Activated naive CD4-positive, alpha-beta T cell treated with anti-CD3 and anti-CD28 coated beads, Interleukin-2, amount 10 ng/mL, durations not matched to agents 7 days and 5 days (primary cell): ENCODE results near the gene DNAJC21.
"Not testable (repeated sequence)": the region's sequence is repeated elsewhere in the genome, so short reads cannot be mapped to it uniquely, and the experiment has no call there.

Source experiments
- CTCF ChIA-PET: fragments of 350-600 bp; sonication (Branson Sonifier 250); formaldehyde crosslinking; loops from one replicate; lab custom pipeline; 2021; ENCODE audit warnings: antibody characterized with exemption; lab: Charles Lee
- DNase-seq: peaks from one replicate; pipeline ENCODE4 v3.0.0-alpha.2; 2020
- H3K27ac Mint-ChIP-seq: one replicate; pipeline ENCODE4 v1.8.0; 2021; ENCODE audit warnings: mild to moderate bottlenecking, moderate library complexity, mixed read lengths
- H3K27me3 Mint-ChIP-seq: one replicate; pipeline ENCODE4 v1.8.0; 2021; ENCODE audit warnings: mild to moderate bottlenecking, mixed read lengths
- H3K36me3 Mint-ChIP-seq: one replicate; pipeline ENCODE4 v1.8.0; 2021; ENCODE audit warnings: mixed read lengths
- H3K4me1 Mint-ChIP-seq: one replicate; pipeline ENCODE4 v1.8.0; 2021; ENCODE audit warnings: mixed read lengths
- H3K4me3 Mint-ChIP-seq: one replicate; pipeline ENCODE4 v1.8.0; 2021; ENCODE audit warnings: mild to moderate bottlenecking, moderate library complexity, mixed read lengths
- H3K9me3 Mint-ChIP-seq: one replicate; pipeline ENCODE4 v1.8.0; 2021; ENCODE audit warnings: mixed read lengths

Gene DNAJC21

GRCh38 chr5:34929720-34930461 is 532 bp downstream of the DNAJC21 start:
- peak; percentile 90 for DNase-seq
- Mint-ChIP-seq H3K27ac (peak overlapping the region; percentile 97), H3K9me3 (no peaks in the 10 kb centered on the region), H3K4me3 (peak overlapping the region; percentile 98), H3K4me1 (peaks cover 35% of the 10 kb centered on the region), H3K36me3 (peaks cover 22% of the 10 kb centered on the region), H3K27me3 (no peaks in the 10 kb centered on the region)
- CTCF ChIA-PET, result interaction anchor here (0.6 to 1.8 kb wide), 6 partner anchors 9 to 31 kb away, joined by 3 to 6 read pairs (median 4); partner anchors contain the start of genes BRIX1 and RAD1

- H3K27ac Mint-ChIP-seq, result peak overlapping the region; percentile 97
- H3K4me3 Mint-ChIP-seq, result peak overlapping the region; percentile 98
- DNase-seq, result no peak
- peaks cover 33% of the 10 kb centered on the region for H3K4me1 Mint-ChIP-seq
- H3K36me3 Mint-ChIP-seq, result peaks cover 24% of the 10 kb centered on the region
- H3K27me3 Mint-ChIP-seq, result no peaks in the 10 kb centered on the region
- CTCF ChIA-PET, result interaction anchor here (0.6 to 1.8 kb wide), 6 partner anchors 8 to 32 kb away, joined by 3 to 6 read pairs (median 4); partner anchors contain the start of genes BRIX1 and RAD1
- H3K9me3 Mint-ChIP-seq, result no peaks in the 10 kb centered on the region
Measured at GRCh38 chr5:34930462-34930844, 1.1 kb downstream of the DNAJC21 start.

- peaks cover 33% of the 10 kb centered on the region for H3K4me1 Mint-ChIP-seq
- no peaks in the 10 kb centered on the region for H3K27me3 Mint-ChIP-seq
- H3K4me3 Mint-ChIP-seq, result peak overlapping the region; percentile 98
- H3K36me3 Mint-ChIP-seq, result peaks cover 21% of the 10 kb centered on the region
- DNase-seq, result no peak
- CTCF ChIA-PET, result interaction anchor here (0.9 to 1.8 kb wide), 4 partner anchors 8 to 32 kb away, joined by 3 to 6 read pairs (median 4); partner anchors contain the start of genes BRIX1 and RAD1
- H3K27ac Mint-ChIP-seq, result peak overlapping the region; percentile 97
- H3K9me3 Mint-ChIP-seq, result no peaks in the 10 kb centered on the region
Measured at GRCh38 chr5:34930870-34931269, 1.5 kb downstream of the DNAJC21 start.

- Mint-ChIP-seq H3K9me3 (no peaks in the 10 kb centered on the region), H3K4me1 (peaks cover 33% of the 10 kb centered on the region), H3K36me3 (peaks cover 27% of the 10 kb centered on the region), H3K4me3 (no peak overlapping the region), H3K27me3 (no peaks in the 10 kb centered on the region), H3K27ac (no peak overlapping the region)
- CTCF ChIA-PET, result no interaction called here
- no peak for DNase-seq
Measured at GRCh38 chr5:34932947-34933346, 3.6 kb downstream of the DNAJC21 start.

GRCh38 chr5:34941936-34942335 is 12.6 kb downstream of the DNAJC21 start:
- Mint-ChIP-seq H3K4me3 (no peak overlapping the region), H3K36me3 (peaks cover 39% of the 10 kb centered on the region), H3K27ac (peak overlapping the region; percentile 46), H3K27me3 (no peaks in the 10 kb centered on the region), H3K9me3 (no peaks in the 10 kb centered on the region), H3K4me1 (no peaks in the 10 kb centered on the region)
- CTCF ChIA-PET, result interaction anchor here (0.9 kb wide), 1 partner anchor 17 kb away, joined by 3 read pairs; no protein-coding TSS in a partner anchor
- DNase-seq, result no peak

- Mint-ChIP-seq H3K4me1 (no peaks in the 10 kb centered on the region), H3K27ac (no peak overlapping the region), H3K27me3 (no peaks in the 10 kb centered on the region), H3K36me3 (peaks cover 40% of the 10 kb centered on the region), H3K4me3 (no peak overlapping the region), H3K9me3 (no peaks in the 10 kb centered on the region)
- DNase-seq, result no peak
- CTCF ChIA-PET, result no interaction called here
Measured at GRCh38 chr5:34944044-34944443, 14.7 kb downstream of the DNAJC21 start.

- no peak overlapping the region for H3K27ac Mint-ChIP-seq
- DNase-seq, result no peak
- no peaks in the 10 kb centered on the region for H3K27me3 Mint-ChIP-seq
- no peaks in the 10 kb centered on the region for H3K4me1 Mint-ChIP-seq
- CTCF ChIA-PET, result no interaction called here
- peaks cover 44% of the 10 kb centered on the region for H3K36me3 Mint-ChIP-seq
- no peaks in the 10 kb centered on the region for H3K9me3 Mint-ChIP-seq
- H3K4me3 Mint-ChIP-seq, result no peak overlapping the region
Measured at GRCh38 chr5:34944460-34945047, 15.2 kb downstream of the DNAJC21 start.

DNA sequence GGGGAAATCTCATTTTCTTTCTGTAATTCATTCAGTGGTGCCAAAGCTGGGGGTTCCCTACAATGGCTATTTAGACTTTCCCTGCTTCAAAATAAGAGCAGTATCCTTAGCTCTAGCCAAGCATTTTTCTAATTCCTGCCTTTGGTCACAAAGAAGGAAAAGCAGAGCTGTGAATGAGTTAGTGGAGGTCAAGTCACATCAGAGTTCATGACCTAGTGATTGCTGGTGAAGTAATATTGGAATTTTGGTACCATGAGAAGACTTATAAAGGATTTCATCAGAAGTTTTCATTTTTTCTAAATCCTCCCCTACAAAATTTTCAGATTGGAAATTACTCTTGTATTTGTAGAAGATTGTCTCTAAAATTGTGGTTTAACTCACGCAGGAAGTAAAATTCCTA is 28.0 kb downstream of the DNAJC21 start:
- no peak for DNase-seq
- CTCF ChIA-PET, result interaction anchor here (1.3 to 3.9 kb wide), 3 partner anchors 19 to 45 kb away, joined by 3 to 27 read pairs (median 5); partner anchors contain the start of gene DNAJC21
- Mint-ChIP-seq H3K27ac (no peak overlapping the region), H3K9me3 (no peaks in the 10 kb centered on the region), H3K4me3 (no peak overlapping the region), H3K4me1 (peaks cover 26% of the 10 kb centered on the region), H3K27me3 (no peaks in the 10 kb centered on the region), H3K36me3 (peaks cover 19% of the 10 kb centered on the region)

DNA sequence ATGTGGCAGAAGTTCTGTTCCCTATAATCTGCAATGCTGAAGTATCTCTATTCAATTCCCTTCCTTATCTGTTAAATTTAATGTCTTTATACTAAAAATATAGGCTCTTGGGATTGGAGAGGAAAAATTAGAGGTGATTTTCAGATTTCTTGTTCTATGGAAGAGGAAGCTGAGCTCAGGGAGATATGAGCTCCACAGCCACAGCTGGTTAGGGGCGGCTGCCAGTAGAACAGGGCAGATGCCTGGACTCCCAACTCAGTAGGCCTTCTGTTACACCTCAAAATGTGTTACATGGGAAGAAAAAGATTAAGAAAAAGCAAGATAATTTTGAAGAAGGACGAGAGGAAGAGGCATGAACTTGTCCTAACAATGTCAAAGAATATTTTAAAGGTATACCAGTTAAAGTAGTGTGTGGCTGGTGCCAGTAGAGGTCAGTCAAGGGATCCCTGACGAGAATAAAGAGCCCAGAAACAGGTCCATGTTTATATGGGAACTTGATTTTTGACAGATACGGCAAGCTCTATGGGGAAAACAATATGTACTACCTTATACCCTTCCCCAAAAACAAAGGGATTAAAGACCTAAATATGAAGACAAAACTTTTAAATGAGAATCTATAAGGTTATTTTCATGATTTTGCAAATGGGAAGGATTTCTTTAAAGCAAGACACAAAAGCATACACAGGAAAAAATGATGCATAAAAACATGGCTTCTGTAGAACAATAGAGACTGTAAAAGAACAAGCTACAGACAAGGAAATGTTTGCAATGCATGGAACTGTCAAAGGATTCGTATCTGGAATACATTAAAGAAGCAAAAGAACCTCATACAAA is 28.7 kb downstream of the DNAJC21 start:
- no peak overlapping the region for H3K4me3 Mint-ChIP-seq
- H3K36me3 Mint-ChIP-seq, result peaks cover 17% of the 10 kb centered on the region
- peaks cover 26% of the 10 kb centered on the region for H3K4me1 Mint-ChIP-seq
- no peak overlapping the region for H3K27ac Mint-ChIP-seq
- DNase-seq, result no peak
- CTCF ChIA-PET, result interaction anchor here (0.7 to 3.9 kb wide), 5 partner anchors 20 to 411 kb away, joined by 3 to 27 read pairs (median 3); partner anchors contain the start of gene DNAJC21
- no peaks in the 10 kb centered on the region for H3K27me3 Mint-ChIP-seq
- H3K9me3 Mint-ChIP-seq, result no peaks in the 10 kb centered on the region

GRCh38 chr5:34959323-34959722 is 30.0 kb downstream of the DNAJC21 start:
- H3K9me3 Mint-ChIP-seq, result no peaks in the 10 kb centered on the region
- H3K27ac Mint-ChIP-seq, result peak overlapping the region; percentile 1
- CTCF ChIA-PET, result interaction anchor here (0.6 to 3.9 kb wide), 4 partner anchors 18 to 436 kb away, joined by 3 to 27 read pairs (median 4); no protein-coding TSS in a partner anchor
- peaks cover 26% of the 10 kb centered on the region for H3K4me1 Mint-ChIP-seq
- no peak for DNase-seq
- no peaks in the 10 kb centered on the region for H3K27me3 Mint-ChIP-seq
- H3K36me3 Mint-ChIP-seq, result peaks cover 15% of the 10 kb centered on the region
- no peak overlapping the region for H3K4me3 Mint-ChIP-seq

DNA sequence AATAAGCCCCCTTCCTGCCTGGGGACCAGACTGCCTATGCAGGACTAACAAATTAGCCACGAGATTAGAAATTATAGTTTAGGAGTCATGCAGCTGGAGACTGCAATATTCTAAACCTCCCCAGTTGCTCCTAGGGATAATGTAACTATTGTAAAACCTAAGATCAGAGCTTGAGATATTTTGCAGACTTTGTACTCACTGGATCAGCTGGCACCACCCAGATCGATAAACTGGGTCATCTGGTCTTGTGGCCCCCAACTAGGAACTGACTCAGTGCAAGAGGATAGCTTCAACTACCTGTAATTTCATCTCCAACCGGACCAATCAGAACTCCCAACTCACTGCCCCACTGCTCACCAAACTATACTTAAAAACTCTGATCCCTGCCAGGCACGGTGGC is 38.2 kb downstream of the DNAJC21 start:
- Mint-ChIP-seq H3K36me3 (peaks cover 9% of the 10 kb centered on the region), H3K27me3 (no peaks in the 10 kb centered on the region), H3K4me1 (no peaks in the 10 kb centered on the region), H3K4me3 (no peak overlapping the region), H3K9me3 (peaks cover 14% of the 10 kb centered on the region), H3K27ac (no peak overlapping the region)
- DNase-seq, result no peak
- CTCF ChIA-PET, result interaction anchor here (1.0 kb wide), 1 partner anchor 36 kb away, joined by 3 read pairs; no protein-coding TSS in a partner anchor

GRCh38 chr5:34968258-34968657 is 38.9 kb downstream of the DNAJC21 start:
- CTCF ChIA-PET, result interaction anchor here (1.0 kb wide), 1 partner anchor 36 kb away, joined by 3 read pairs; no protein-coding TSS in a partner anchor
- Mint-ChIP-seq H3K4me3 (no peak overlapping the region), H3K9me3 (peaks cover 14% of the 10 kb centered on the region), H3K4me1 (no peaks in the 10 kb centered on the region), H3K36me3 (peaks cover 9% of the 10 kb centered on the region), H3K27me3 (no peaks in the 10 kb centered on the region), H3K27ac (no peak overlapping the region)
- no peak for DNase-seq

GRCh38 chr5:34970552-34970951 is 41.2 kb downstream of the DNAJC21 start:
- no peaks in the 10 kb centered on the region for H3K4me1 Mint-ChIP-seq
- CTCF ChIA-PET, result no interaction called here
- H3K4me3 Mint-ChIP-seq, result no peak overlapping the region
- H3K36me3 Mint-ChIP-seq, result peaks cover 6% of the 10 kb centered on the region
- H3K27me3 Mint-ChIP-seq, result no peaks in the 10 kb centered on the region
- DNase-seq, result no peak
- peaks cover 8% of the 10 kb centered on the region for H3K9me3 Mint-ChIP-seq
- no peak overlapping the region for H3K27ac Mint-ChIP-seq

- H3K4me3 Mint-ChIP-seq, H3K9me3 Mint-ChIP-seq, CTCF ChIA-PET, H3K27me3 Mint-ChIP-seq, H3K4me1 Mint-ChIP-seq, DNase-seq, H3K36me3 Mint-ChIP-seq, H3K27ac Mint-ChIP-seq: not testable (repeated sequence)
Measured at GRCh38 chr5:34971655-34972054, 42.3 kb downstream of the DNAJC21 start.
